Right atrium auricular region (tissue), 2 donors: ENCODE results near the gene SMIM24. TPM values are rescaled to one million over a fixed set of nuclear protein-coding genes. Genes with fewer than 3 reads are reported as not detected.

Experiments used
- DNase-seq: peaks from one replicate; pipeline ENCODE4 v3.0.0-alpha.2; 2019; ENCODE audit warnings: low spot score
- H3K27ac ChIP-seq, 2 donors: fragments of 200-600 bp; sonication (generic); 1 replicate in 1 of 2; 2 replicates in 1 of 2; pipeline ENCODE4 v1.5.1; 2016 to 2019
- H3K27me3 ChIP-seq, 2 donors: fragments of 200-600 bp; sonication (generic); one replicate each; pipeline versions ENCODE4 v1.5.1 to v1.6.0; 2017 to 2019
- H3K36me3 ChIP-seq: fragments of 200-600 bp; sonication (generic); one replicate; pipeline ENCODE4 v1.5.1; 2016
- H3K4me1 ChIP-seq, 2 donors: fragments of 200-600 bp; sonication (generic); one replicate each; pipeline versions ENCODE4 v1.5.1 to v1.6.0; 2017 to 2019
- H3K4me3 ChIP-seq, 2 donors: fragments of 200-600 bp; sonication (generic); 1 replicate in 1 of 2; 2 replicates in 1 of 2; pipeline ENCODE4 v1.5.1; 2017 to 2019; ENCODE audit warnings: mild to moderate bottlenecking in 1 of 2, moderate library complexity in 1 of 2
- H3K9me3 ChIP-seq, 2 donors: fragments of 200-600 bp; sonication (generic); one replicate each; pipeline ENCODE4 v1.5.1; 2019
- total RNA-seq, 2 donors: library from RNA; depleted of rRNA; stranded (reverse); fragments of >200 nt; gene quantifications; one replicate each; pipeline ENCODE4 v1.1.0, GENCODE V29; 2016
- TF ChIP-seq, protein P1 (sequence below), 2 donors: fragments of 200-600 bp; sonication (generic); IDR thresholded peaks; one replicate each; pipeline ENCODE4 v1.5.1; 2019; ENCODE audit warnings: antibody characterized with exemption in 2 of 2

Gene SMIM24
- total RNA-seq, 2 donors from 2014 or later: not detected

DNA sequence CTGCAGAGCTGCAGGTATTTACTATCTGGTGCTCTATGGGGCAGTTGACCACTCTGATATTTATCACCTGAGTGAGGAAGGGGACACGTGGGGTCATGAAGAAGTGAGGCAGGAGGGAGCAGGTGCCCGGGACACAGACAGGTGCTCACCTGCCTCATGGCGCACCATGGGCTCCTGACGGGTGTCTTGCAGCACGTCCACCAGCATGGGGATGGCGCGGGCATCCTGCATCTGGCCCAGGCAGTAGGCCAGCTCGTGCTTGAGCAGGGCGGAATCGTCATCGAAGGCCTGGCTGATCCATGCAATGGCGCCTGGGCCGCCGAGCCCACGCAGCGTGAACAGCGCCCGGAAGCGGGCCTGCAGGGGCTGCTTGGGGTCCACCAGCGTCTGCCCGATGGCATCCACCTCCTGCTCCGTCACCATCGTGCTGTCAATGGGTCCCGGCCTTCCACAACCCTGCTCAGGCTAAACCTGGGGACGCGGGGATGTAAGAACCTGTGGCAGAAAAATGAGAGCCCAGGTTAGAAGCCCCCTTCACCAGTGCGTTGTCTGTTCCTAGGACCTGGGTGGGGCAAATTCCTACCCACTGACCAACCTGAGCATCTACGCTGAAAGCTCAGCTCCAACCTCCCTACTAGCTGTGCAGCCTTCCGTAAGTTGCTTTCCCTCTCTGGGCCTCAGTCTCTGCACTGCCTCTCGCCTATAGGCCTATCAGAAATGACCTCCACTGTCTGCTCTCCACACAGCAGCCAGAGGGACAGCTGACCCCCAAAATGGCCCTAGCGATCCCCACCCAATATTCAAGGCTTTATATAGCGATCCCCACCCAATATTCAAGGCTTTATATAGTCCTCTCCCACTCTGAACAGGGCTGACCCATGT, 16.3 kb upstream of the SMIM24 start:
- no peak overlapping the region for H3K27ac ChIP-seq
- TF ChIP-seq, protein P1, sequence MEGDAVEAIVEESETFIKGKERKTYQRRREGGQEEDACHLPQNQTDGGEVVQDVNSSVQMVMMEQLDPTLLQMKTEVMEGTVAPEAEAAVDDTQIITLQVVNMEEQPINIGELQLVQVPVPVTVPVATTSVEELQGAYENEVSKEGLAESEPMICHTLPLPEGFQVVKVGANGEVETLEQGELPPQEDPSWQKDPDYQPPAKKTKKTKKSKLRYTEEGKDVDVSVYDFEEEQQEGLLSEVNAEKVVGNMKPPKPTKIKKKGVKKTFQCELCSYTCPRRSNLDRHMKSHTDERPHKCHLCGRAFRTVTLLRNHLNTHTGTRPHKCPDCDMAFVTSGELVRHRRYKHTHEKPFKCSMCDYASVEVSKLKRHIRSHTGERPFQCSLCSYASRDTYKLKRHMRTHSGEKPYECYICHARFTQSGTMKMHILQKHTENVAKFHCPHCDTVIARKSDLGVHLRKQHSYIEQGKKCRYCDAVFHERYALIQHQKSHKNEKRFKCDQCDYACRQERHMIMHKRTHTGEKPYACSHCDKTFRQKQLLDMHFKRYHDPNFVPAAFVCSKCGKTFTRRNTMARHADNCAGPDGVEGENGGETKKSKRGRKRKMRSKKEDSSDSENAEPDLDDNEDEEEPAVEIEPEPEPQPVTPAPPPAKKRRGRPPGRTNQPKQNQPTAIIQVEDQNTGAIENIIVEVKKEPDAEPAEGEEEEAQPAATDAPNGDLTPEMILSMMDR (IDR thresholded peaks at IDR 0.05): no peak

DNA sequence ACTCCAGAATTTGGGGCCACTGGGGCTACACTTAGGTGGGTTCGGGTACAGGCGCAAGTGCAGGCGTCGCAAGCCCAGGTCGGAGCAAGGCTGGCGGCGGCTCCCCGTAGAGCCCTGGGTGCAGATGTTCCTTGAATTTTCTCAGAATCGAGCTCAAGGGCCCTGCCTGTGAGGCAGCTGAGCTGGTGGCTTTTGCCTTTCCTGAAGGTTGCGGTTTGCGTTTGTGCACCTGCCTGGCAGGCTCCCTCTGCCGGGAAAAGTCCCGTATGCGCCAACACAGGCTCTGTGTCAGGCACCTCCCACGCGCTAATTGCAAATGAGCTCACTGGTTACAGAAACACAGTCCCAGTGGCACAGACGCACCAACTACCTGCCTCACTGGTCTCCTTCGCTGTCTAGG, 14.2 kb upstream of the SMIM24 start:
- Histone ChIP-seq H3K27me3 (no peaks in the 10 kb centered on the region), H3K9me3 (no peaks in the 10 kb centered on the region), H3K4me1 (peaks cover 0 to 3% of the 10 kb centered on the region in 2 donors), H3K27ac (no peak overlapping the region), H3K4me3 (no peak overlapping the region), H3K36me3 (peaks cover 41% of the 10 kb centered on the region)
- TF ChIP-seq, protein P1 (IDR thresholded peaks at IDR 0.05): no peak
- DNase-seq: no peak

More for the DNA sequence above, 16.3 kb upstream of the SMIM24 start:
- no peaks in the 10 kb centered on the region for H3K9me3 ChIP-seq
- peaks cover 35% of the 10 kb centered on the region for H3K36me3 ChIP-seq
- no peak for DNase-seq
- H3K4me1 ChIP-seq: peaks cover 0 to 12% of the 10 kb centered on the region in 2 donors
- H3K4me3 ChIP-seq: no peak overlapping the region
- no peaks in the 10 kb centered on the region for H3K27me3 ChIP-seq

DNA sequence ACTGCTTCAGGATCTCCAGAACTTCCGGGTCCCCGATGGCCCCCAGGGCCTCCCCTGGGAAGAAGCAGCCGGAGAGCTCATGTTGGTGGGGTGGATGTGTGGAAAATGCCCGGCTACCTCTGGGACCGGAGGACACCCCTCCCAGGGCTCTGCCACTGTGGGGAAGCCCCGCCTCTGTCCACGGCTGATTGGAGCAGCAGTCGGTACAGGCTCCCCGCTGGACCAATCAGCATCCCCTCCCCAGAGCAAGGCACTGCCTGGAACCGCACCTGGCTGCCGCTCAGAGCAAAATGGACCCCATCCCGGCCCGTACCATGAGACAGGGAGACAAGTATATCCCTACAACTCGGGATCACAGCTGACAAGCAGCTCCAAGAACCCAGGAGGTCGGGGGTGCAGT, 13.7 kb upstream of the SMIM24 start:
- Histone ChIP-seq H3K9me3 (no peaks in the 10 kb centered on the region), H3K27ac (no peak overlapping the region), H3K36me3 (peaks cover 41% of the 10 kb centered on the region), H3K27me3 (no peaks in the 10 kb centered on the region), H3K4me3 (no peak overlapping the region), H3K4me1 (no peaks in the 10 kb centered on the region)
- TF ChIP-seq, protein P1 (IDR thresholded peaks at IDR 0.05): no peak
- DNase-seq: no peak

DNA sequence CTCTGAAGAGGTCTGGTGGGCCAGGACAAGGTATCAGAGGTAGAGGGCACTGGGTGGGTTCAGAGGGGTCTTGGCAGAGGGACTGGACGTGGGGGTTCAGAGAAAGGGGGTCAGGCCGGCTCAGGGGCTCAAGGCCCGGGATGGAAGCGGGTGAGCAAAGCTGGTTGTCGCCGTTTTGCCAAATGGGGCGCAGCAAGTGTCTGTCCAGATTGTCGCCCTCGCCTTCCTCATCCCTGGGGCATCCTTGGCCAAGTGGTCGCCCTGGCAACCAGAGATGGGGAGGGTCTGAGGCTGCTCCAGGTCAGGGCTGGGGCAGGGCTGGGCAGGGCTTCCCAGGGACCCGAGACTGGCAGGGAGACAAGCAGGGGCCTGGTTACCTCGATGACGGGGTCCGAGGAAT, 13.3 kb upstream of the SMIM24 start:
- H3K36me3 ChIP-seq: peaks cover 41% of the 10 kb centered on the region
- H3K27me3 ChIP-seq: no peaks in the 10 kb centered on the region
- no peaks in the 10 kb centered on the region for H3K9me3 ChIP-seq
- TF ChIP-seq, protein P1 (IDR thresholded peaks at IDR 0.05): no peak
- DNase-seq: no peak
- no peak overlapping the region for H3K27ac ChIP-seq
- H3K4me1 ChIP-seq: no peaks in the 10 kb centered on the region
- no peak overlapping the region for H3K4me3 ChIP-seq

DNA sequence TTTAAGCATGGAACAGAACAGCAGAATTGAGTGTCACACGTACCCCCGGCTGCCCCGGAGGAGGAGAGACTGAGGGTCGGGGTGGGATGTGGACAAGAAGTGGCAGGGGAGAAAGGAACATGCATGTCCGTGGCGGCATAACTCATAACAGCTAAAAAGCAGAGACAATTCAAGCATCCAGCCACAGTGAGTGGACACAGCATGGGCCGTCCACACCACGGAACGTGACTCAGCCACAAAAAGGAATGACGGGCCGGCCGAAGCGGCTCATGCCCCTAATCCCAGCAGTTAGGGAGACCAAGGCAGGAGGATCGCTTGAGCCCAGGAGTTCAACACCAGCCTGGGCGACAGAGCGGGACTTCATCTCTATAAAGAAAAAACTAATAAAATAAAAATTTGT, 12.6 kb upstream of the SMIM24 start:
- no peaks in the 10 kb centered on the region for H3K9me3 ChIP-seq
- H3K27me3 ChIP-seq: no peaks in the 10 kb centered on the region
- TF ChIP-seq, protein P1 (IDR thresholded peaks at IDR 0.05): no peak
- no peak for DNase-seq
- H3K4me3 ChIP-seq: no peak overlapping the region
- H3K4me1 ChIP-seq: no peaks in the 10 kb centered on the region
- peaks cover 41% of the 10 kb centered on the region for H3K36me3 ChIP-seq
- H3K27ac ChIP-seq: no peak overlapping the region
